ENCODE measurements around the gene RTN4R.
"Not testable (repeated sequence)": the region's sequence is repeated elsewhere in the genome, so short reads cannot be mapped to it uniquely, and the experiment has no call there.

RTN4R gene

GRCh38 chr22:20268279-20269012 lies at the start of gene RTN4R:
TSS of gene RTN4R (minus strand) at chr22:20268318. CDS start at chr22:20268092, 226 bp downstream.
- DNase-seq (ENCODE audit: low read depth in 3 of 3) = peak in 1 of 3 experiments; percentile 47

- peak in 1 of 3 experiments; percentile 34 for DNase-seq (ENCODE audit: low read depth in 3 of 3)
These were observed 49.4 kb upstream of the RTN4R start for GRCh38 chr22:20317402-20318042.

GRCh38 chr22:20316844-20317401 lies 48.8 kb upstream of the RTN4R start:
- DNase-seq (ENCODE audit: low read depth in 3 of 3) = no peak

GRCh38 chr22:20316217-20316843 lies 48.2 kb upstream of the RTN4R start:
- no peak for DNase-seq (ENCODE audit: low read depth in 3 of 3)

GRCh38 chr22:20315337-20316216 lies 47.5 kb upstream of the RTN4R start:
- DNase-seq (ENCODE audit: low read depth in 3 of 3) = no peak

GRCh38 chr22:20314741-20315336 lies 46.7 kb upstream of the RTN4R start:
- not testable (repeated sequence) for DNase-seq (ENCODE audit: low read depth in 3 of 3)

GRCh38 chr22:20314206-20314605 lies 46.1 kb upstream of the RTN4R start:
- not testable (repeated sequence) for DNase-seq (ENCODE audit: low read depth in 3 of 3)

- not testable (repeated sequence) for DNase-seq (ENCODE audit: low read depth in 3 of 3)
These were observed 45.4 kb upstream of the RTN4R start for GRCh38 chr22:20313306-20314077.

GRCh38 chr22:20312396-20313191 lies 44.5 kb upstream of the RTN4R start:
- no peak for DNase-seq (ENCODE audit: low read depth in 3 of 3)

- not testable (repeated sequence) for DNase-seq (ENCODE audit: low read depth in 3 of 3)
These were observed 43.3 kb upstream of the RTN4R start for GRCh38 chr22:20311249-20312062.

- not testable (repeated sequence) for DNase-seq (ENCODE audit: low read depth in 3 of 3)
These were observed 42.7 kb upstream of the RTN4R start for GRCh38 chr22:20310773-20311172.

GRCh38 chr22:20310180-20310579 lies 42.1 kb upstream of the RTN4R start:
- not testable (repeated sequence) for DNase-seq (ENCODE audit: low read depth in 3 of 3)

GRCh38 chr22:20308806-20309650 lies 40.9 kb upstream of the RTN4R start:
- DNase-seq (ENCODE audit: low read depth in 3 of 3) = not testable (repeated sequence)

- not testable (repeated sequence) for DNase-seq (ENCODE audit: low read depth in 3 of 3)
These were observed 39.6 kb upstream of the RTN4R start for GRCh38 chr22:20307448-20308447.

- DNase-seq (ENCODE audit: low read depth in 3 of 3) = not testable (repeated sequence)
These were observed 38.7 kb upstream of the RTN4R start for GRCh38 chr22:20306646-20307447.

All from stimulated activated CD4-positive, alpha-beta T cell treated with anti-CD3 and anti-CD28 coated beads, TNF-alpha, amount 100 ng/mL, for 24 hours (primary cell).